Measurements from ENCODE around the gene CPXM1.

Gene CPXM1

DNA sequence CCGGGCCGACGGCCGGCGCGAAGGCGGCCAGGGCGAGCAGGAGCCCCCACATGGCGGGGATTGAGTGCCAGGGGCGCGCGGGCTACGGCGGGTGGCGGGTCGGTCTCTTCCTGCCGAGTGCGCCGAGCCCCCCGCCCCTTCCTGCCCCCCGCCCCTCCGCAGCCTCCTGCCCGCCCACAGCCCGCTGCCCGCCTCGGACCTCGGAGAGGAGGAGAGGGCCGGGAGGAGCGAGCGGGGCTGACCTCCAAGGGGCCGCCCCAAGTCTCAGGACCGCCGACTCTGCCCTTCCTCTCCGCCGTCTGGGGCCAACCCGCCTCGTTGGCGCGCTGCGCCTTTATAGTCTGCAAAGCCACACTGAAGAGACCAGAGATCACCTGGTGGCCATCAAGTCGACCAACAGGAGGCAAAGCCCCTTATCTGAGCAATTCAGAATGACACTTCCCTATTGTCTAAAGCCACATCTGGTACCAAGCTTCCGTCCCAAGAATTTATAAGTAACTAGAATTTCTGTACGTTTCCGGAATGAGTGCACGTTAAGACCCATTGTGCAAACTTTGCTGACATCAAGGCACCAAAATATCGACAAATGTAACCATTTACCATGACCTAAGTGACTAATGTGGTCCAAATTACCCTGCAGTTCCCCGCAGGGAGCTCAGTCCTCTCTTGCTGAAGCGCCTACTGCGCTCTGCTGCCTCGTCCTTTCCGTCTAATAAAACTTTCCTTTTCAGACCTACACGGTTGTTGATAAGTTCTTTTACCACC lies at the start of gene CPXM1:
Gene CPXM1, minus strand, starts transcription at position 107 of the 765 bp plus-strand sequence. Its CDS starts 55 bp downstream, at position 52.
- Histone ChIP-seq H3K27me3 (ENCODE audit: insufficient read depth, poor library complexity, severe bottlenecking) (peaks cover 41% of the 10 kb centered on the region), H3K9me3 (ENCODE audit: severe bottlenecking) (no peaks in the 10 kb centered on the region), H3K4me3 (ENCODE audit: severe bottlenecking) (peak within 1 kb of the TSS; percentile 15), H3K4me1 (ENCODE audit: insufficient read depth, poor library complexity, severe bottlenecking) (no peaks in the 10 kb centered on the region), H3K36me3 (ENCODE audit: low read depth) (no peaks in the 10 kb centered on the region), H3K27ac (ENCODE audit: poor library complexity, severe bottlenecking) (no peak within 1 kb of the TSS)
- TF ChIP-seq, protein P1, sequence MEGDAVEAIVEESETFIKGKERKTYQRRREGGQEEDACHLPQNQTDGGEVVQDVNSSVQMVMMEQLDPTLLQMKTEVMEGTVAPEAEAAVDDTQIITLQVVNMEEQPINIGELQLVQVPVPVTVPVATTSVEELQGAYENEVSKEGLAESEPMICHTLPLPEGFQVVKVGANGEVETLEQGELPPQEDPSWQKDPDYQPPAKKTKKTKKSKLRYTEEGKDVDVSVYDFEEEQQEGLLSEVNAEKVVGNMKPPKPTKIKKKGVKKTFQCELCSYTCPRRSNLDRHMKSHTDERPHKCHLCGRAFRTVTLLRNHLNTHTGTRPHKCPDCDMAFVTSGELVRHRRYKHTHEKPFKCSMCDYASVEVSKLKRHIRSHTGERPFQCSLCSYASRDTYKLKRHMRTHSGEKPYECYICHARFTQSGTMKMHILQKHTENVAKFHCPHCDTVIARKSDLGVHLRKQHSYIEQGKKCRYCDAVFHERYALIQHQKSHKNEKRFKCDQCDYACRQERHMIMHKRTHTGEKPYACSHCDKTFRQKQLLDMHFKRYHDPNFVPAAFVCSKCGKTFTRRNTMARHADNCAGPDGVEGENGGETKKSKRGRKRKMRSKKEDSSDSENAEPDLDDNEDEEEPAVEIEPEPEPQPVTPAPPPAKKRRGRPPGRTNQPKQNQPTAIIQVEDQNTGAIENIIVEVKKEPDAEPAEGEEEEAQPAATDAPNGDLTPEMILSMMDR (IDR thresholded peaks at IDR 0.05; ENCODE audit: poor library complexity, severe bottlenecking) = no peak
- peak; percentile 45; the same call in 2 of the 3 replicates for ATAC-seq (ENCODE audit: low read depth)
- no peak for DNase-seq (ENCODE audit: low spot score)

DNA sequence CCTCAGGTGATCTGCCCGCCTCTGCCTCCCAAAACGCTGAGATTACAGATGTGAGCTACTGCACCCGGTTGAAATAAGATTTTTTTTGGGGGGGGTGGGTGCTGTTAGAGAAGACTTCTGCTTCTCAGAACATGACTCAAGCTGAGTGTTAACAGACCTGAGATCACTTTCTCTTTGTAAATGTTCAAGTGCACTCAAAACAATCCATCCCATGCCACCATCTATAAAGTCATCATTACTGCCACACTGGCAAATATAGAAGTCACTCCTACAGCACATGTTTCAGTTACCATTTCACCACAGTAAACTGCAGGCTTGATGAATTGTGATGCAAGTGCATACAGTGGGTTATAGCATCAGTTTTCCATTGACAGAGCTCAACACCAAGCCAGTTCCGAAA lies 49.1 kb upstream of the CPXM1 start:
- DNase-seq (ENCODE audit: low spot score) (no peak), ATAC-seq (ENCODE audit: low read depth) (no peak)
- TF ChIP-seq, protein P1 (IDR thresholded peaks at IDR 0.05; ENCODE audit: poor library complexity, severe bottlenecking) = no peak
- Histone ChIP-seq H3K36me3 (ENCODE audit: low read depth) (no peaks in the 10 kb centered on the region), H3K27me3 (ENCODE audit: insufficient read depth, poor library complexity, severe bottlenecking) (no peaks in the 10 kb centered on the region), H3K4me1 (ENCODE audit: insufficient read depth, poor library complexity, severe bottlenecking) (no peaks in the 10 kb centered on the region), H3K9me3 (ENCODE audit: severe bottlenecking) (no peaks in the 10 kb centered on the region), H3K27ac (ENCODE audit: poor library complexity, severe bottlenecking) (no peak overlapping the region), H3K4me3 (ENCODE audit: severe bottlenecking) (no peak overlapping the region)

DNA sequence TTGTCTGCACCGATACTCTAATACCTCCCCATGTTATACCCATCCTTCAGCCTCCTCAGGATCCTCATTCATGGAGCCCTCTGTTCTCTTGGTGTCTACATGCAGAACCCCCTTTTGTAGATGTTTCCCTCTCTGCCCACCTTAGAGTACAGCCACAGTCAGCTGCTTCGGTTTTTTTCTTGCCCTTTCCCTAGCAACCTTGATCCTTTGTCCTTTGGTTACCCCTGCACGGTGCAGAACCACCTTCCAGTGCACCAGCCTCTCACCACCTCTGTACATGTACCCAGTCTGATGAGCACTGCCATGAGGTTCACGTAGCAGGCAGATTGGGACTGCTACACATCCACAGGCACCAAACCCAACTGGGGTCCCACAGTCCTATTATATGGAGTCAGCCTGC lies 47.4 kb upstream of the CPXM1 start:
- TF ChIP-seq, protein P1 (IDR thresholded peaks at IDR 0.05; ENCODE audit: poor library complexity, severe bottlenecking) = no peak
- no peak overlapping the region for H3K4me3 ChIP-seq (ENCODE audit: severe bottlenecking)
- ATAC-seq (ENCODE audit: low read depth) (no peak), DNase-seq (ENCODE audit: low spot score) (no peak)
- no peaks in the 10 kb centered on the region for H3K36me3 ChIP-seq (ENCODE audit: low read depth)
- H3K27ac ChIP-seq (ENCODE audit: poor library complexity, severe bottlenecking) = no peak overlapping the region
- no peaks in the 10 kb centered on the region for H3K27me3 ChIP-seq (ENCODE audit: insufficient read depth, poor library complexity, severe bottlenecking)
- H3K4me1 ChIP-seq (ENCODE audit: insufficient read depth, poor library complexity, severe bottlenecking) = no peaks in the 10 kb centered on the region
- no peaks in the 10 kb centered on the region for H3K9me3 ChIP-seq (ENCODE audit: severe bottlenecking)

DNA sequence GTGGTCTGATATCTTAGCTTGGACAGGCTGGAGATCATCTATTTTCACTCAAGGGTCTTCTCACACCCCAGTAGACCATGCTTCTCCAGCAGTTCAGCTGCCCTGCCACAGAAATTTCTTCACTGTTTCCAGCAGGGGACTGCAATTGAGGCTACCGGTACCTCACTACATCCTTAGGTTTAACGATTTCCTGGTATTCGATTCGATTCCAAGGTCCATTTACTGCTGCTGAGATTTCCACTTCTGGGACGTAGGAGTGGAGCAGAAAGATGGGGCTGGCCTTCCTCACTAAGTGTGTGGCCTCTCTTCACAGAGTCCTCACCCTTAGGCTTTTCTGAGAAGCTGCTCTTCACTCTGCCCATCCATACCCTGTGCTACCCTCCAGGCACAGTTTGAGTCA lies 46.3 kb upstream of the CPXM1 start:
- Histone ChIP-seq H3K36me3 (ENCODE audit: low read depth) (no peaks in the 10 kb centered on the region), H3K27me3 (ENCODE audit: insufficient read depth, poor library complexity, severe bottlenecking) (no peaks in the 10 kb centered on the region), H3K4me3 (ENCODE audit: severe bottlenecking) (no peak overlapping the region), H3K27ac (ENCODE audit: poor library complexity, severe bottlenecking) (no peak overlapping the region), H3K4me1 (ENCODE audit: insufficient read depth, poor library complexity, severe bottlenecking) (no peaks in the 10 kb centered on the region), H3K9me3 (ENCODE audit: severe bottlenecking) (no peaks in the 10 kb centered on the region)
- DNase-seq (ENCODE audit: low spot score) (no peak), ATAC-seq (ENCODE audit: low read depth) (no peak)
- TF ChIP-seq, protein P1 (IDR thresholded peaks at IDR 0.05; ENCODE audit: poor library complexity, severe bottlenecking) = no peak

DNA sequence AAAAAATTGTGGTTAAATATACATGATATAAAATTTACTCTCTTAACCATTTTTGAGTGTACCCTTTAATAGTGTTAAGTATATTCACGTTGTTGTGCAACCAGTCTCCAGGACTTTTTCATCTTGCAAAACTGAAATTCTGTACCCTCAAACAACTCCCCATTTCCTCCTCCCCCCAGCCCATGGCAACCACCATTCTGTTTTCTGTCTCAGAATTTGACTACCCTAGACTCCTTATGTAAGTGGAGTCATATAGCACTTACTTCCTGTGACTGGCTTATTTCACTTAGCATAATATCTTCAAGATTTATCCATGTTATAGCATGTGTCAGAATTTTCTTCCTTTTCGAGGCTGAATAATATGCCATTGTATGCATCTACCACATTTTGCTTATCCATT lies 45.2 kb upstream of the CPXM1 start:
- ATAC-seq (ENCODE audit: low read depth) (no peak), DNase-seq (ENCODE audit: low spot score) (no peak)
- no peaks in the 10 kb centered on the region for H3K4me1 ChIP-seq (ENCODE audit: insufficient read depth, poor library complexity, severe bottlenecking)
- TF ChIP-seq, protein P1 (IDR thresholded peaks at IDR 0.05; ENCODE audit: poor library complexity, severe bottlenecking) = no peak
- no peaks in the 10 kb centered on the region for H3K36me3 ChIP-seq (ENCODE audit: low read depth)
- H3K27ac ChIP-seq (ENCODE audit: poor library complexity, severe bottlenecking) = no peak overlapping the region
- no peaks in the 10 kb centered on the region for H3K9me3 ChIP-seq (ENCODE audit: severe bottlenecking)
- no peaks in the 10 kb centered on the region for H3K27me3 ChIP-seq (ENCODE audit: insufficient read depth, poor library complexity, severe bottlenecking)
- H3K4me3 ChIP-seq (ENCODE audit: severe bottlenecking) = no peak overlapping the region

All from RWPE2 (cell line).